Fibroblast of skin of abdomen (primary cell): Measurements from ENCODE around the gene NR6A1. TPM values are rescaled to one million over a fixed set of nuclear protein-coding genes. Genes with fewer than 3 reads are reported as not detected.
A peak's percentile ranks its signal among the peaks of the same experiment; 100 is the strongest.

Experiments
- DNase-seq: peaks from one replicate; pipeline ENCODE4 v3.0.0-alpha.2; 2013
- polyA plus RNA-seq, 2 experiments: library from polyadenylated mRNA; unstranded; fragments of 120-200 nt; gene quantifications; one replicate each; pipeline ENCODE4 v1.2.1, GENCODE V29; 2013; ENCODE audit not compliant: insufficient read length in 2 of 2

The NR6A1 gene
- polyA plus RNA-seq (2013, experiment 1 of 2; ENCODE audit: insufficient read length), result 0.24 TPM
- polyA plus RNA-seq (2013, experiment 2 of 2; ENCODE audit: insufficient read length), result 0.14 TPM

DNA sequence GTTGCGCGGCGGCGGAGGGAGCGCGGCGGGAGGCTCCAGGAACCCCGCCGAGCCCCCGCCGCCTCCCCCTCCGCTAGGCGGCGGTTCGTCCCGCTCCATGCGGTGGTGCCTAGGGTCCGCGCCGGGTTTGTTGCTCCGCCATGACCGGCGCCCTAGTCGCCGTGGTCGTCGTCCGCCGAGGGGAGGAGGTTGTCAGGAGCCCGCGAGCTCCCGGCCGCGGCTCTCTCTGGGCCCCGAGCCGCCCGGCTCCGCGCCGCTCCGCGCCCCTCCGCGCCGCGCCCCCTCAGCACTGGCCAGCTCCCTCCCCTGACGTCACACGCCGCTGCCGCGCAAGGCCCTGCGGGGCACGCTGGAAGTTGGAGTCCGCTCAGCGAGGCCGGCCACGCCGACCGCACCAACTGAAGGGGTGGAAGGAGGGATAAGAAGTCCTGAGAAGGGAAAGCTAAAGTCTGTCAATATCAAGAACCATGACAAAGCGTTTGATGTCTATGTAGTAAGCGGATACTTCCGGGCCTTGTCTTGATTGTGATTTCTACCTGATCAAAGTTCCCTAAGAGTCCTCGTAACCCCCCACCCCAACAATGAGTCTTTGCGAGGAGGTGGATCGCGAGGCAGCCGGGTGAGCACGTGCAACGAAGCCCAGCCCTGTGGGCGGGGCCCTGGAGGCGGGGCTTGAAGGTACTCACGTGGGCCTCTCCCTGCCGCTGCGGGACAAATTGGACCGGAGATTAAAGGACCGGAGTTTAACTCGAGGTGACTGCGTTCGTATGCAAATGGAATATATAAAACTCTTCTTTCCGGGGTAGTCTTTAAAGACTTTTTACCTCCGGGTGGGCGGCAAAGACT, at the start of gene NR6A1:
Gene NR6A1, minus strand, starts transcription at position 291 of the 846 bp plus-strand sequence.
- DNase-seq, result peak; percentile 96

DNA sequence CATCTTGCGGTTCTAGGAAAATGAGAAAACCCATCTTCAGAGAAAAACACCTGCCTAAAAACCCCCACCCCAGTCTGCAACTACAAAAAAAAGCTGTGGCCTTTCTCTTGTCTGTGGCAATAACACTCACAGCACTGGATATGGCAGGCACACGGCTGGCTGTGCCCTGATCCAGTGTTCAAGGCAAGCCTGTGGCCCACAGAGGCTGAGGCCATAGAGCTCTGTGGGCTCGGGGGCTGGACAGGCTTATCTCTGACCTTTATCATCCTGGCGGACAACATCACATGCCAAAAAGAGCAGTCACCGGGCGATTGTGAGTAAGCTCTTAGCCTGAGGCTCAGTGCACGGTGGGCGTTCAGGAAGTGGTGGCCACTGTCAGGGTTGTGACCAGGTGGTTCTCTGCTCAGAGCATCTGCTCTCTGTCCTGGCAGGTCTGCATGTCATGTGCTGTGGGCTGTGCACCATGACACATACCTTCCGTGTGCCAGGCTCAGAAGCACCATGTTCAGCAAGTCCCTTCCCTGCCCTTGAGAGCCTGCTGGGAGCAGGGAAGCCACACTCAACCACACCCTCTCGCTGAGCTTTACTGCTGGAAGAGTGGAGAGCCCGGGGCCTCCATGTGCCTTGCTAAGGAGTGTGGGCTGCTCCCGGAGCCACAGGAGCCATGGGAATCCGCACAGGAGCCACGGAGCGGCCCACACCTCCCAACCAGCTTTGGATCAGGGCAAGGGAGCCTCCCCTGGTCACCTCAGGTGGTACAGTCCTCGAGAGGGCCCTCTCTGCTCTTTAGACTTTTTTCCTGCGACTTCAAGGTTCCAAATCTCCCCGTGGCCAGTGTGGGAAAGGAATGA, 47.5 kb upstream of the NR6A1 start:
- DNase-seq, result no peak

DNA sequence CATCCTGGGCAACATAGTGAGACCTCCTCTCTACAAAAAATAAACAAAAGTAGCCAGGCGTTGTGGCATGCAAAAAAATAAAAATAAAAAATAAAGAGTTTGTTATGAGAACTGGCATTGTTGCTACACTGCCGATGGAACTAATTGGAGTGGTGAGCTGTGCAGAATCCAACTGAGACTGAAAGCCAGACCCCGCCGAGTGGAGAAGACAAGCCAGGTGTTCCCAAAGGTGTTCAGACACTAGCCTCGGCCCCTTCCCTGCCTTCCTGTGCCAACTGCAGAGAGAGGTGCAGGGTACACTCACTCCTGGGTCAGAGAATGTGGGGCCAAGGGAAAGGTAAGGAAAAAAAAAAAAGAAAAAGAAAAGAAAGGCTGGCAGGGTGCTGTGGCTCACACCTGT, 44.5 kb upstream of the NR6A1 start:
- no peak for DNase-seq

DNA sequence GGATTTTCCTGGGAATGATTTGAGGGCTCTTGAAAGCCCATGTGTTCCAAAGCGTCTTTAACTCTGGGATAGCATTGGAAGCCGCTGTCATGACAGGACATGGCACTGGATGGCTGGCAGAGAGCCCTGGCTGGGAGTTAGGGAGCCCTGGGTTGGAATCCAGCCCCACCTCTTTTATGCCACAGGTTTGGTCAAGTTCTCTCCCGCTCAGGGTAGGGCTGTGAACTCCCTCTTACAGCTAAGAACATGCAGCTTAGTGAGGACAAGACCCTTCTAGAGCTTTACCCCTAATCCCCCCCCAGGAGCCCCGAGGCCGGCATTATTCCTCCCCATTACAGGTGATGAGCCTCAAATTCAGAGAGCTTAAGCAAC, 43.0 kb upstream of the NR6A1 start:
- no peak for DNase-seq

DNA sequence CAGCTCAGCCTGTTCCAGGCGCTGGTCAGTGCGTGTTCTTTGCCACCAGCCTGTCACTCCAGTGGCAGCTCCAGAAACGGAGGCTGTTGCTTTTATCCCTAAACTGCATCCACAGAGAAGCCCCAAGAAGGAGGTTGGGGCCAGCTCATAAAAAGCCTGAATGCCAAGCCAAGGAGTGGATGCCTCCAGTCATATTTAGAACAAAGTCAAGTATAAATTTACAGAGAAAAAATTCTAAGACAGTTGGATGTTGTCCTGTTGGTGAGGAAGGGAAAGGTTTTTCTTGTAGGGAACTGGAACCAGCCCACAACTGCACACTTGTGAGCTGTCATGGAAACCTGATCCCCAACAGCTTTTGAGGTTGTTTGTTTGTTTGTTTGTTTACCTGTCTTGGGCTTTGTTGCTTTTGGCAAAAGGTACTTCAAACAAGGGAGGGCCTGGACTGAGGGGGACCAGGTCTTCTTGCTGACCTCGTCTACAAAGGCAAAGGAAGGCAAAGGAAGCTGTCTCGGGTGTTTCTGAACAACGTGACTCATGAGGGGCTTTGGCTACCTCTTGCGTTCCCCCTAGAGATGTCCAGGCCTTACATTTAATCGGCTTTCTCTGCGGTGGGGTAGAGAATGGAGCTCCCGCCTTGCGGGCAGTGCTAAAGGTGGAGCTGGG, 42.5 kb upstream of the NR6A1 start:
- DNase-seq, result no peak

DNA sequence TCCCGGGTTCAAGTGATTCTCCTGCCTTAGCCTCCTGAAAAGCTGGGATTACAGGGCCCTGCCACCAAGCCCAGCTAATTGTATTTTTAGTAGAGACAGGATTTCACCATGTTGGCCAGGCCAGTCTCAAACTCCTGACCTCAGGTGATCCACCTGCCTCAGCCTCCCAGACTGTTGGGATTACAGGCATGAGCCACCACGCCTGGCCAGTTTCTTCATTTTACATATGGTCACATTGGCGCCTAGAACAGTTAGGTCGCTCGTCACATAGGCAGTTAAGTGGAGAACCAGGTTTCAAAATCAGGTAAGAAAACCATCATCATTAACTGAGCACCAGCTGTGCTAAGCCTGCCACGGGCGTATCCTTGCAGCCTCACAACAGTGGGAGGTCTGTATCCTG, 41.9 kb upstream of the NR6A1 start:
- no peak for DNase-seq

DNA sequence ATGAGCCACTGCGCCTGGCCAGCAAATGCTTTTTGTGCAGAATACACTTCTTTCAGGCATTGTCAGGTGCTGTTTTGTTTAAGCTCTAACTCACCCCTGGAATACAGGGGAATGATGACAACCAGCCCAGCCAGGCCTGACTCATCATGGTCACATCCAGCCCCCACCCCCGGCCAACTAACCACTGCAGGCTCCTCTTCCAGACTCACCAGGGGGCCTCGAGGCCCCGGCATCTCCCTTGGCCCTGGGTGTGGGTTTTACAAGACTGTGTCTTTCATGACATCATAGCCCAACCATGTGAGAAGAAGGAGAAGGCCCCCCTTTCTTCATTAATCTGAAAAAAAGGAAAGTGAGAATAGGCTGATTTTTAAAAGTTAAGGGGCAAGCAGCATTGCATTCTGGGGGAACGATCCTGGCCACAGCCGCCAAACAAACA, 41.3 kb upstream of the NR6A1 start:
- peak; percentile 99 for DNase-seq

DNA sequence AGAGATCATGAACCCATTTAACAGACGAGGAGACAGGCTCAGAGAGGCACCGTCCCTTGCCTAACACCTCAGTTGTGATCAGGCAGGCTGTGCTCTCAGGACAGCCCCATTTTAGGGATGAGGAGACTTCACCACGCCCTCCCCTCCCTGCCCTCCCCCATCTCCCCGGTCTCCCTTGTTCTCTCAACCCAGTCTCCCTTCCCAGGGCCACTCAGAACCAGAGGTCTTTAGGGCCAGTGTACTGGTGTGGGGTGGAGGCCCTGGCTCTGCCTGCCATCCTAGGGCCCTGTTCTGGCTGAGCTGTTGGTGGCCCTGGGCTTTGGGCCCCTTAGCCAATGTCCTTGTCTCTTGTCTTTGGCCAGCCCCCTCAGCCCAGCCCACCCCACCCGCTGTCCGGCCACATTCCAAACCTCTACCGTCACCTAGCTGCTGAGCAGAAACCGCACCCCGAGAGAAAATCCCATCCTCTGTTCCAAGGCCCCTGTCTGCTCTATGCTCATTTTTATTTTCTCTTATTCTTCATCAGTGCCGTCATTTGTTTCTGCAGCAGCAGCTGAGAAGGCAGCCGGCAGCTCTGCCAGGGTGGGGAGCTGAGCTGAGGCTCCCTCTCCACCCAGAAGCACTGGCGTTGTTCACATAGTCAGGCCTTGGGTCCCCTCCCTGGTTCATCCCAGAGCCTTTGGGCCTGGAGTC, 39.7 kb upstream of the NR6A1 start:
- DNase-seq, result peak; percentile 88

DNA sequence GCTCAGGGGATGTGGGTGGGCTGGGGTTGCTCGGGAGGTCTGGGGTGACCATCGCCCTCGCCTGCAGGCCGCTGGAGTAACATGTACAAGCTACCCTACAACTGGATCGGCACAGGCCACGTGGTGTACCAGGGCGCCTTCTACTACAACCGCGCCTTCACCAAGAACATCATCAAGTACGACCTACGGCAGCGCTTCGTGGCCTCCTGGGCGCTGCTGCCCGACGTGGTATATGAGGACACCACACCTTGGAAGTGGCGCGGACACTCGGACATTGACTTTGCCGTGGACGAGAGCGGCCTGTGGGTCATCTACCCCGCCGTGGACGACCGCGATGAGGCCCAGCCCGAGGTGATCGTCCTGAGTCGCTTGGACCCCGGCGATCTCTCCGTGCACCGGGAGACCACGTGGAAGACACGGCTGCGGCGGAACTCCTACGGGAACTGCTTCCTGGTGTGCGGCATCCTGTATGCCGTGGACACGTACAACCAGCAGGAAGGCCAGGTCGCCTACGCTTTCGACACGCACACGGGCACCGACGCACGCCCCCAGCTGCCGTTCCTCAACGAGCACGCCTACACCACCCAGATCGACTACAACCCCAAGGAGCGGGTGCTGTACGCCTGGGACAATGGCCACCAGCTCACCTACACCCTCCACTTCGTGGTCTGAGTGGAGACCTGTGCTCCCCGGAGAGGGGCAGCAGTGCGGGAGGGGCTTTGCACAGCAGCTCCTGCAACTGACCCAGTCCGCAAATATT, 38.8 kb upstream of the NR6A1 start:
- DNase-seq, result no peak

DNA sequence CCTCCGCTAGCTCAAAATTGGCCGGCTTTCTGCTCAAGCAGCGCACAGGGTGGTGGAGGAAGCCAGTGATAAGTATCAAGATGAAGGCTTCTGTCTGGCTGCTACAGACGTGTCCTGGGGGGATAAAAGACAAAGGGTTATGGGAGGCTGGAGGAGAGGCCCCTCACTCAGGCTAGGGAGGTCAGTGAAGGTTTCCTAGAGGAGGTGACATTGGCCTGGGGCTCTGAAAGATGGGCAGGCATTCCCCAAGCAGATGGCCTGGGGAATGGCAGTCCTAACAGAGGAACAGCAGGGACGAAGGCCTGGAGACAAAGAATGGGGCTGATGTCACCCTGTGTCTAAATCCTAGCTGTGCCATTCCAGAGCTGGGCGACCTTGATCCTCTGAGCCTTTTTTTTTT, 38.1 kb upstream of the NR6A1 start:
- no peak for DNase-seq

DNA sequence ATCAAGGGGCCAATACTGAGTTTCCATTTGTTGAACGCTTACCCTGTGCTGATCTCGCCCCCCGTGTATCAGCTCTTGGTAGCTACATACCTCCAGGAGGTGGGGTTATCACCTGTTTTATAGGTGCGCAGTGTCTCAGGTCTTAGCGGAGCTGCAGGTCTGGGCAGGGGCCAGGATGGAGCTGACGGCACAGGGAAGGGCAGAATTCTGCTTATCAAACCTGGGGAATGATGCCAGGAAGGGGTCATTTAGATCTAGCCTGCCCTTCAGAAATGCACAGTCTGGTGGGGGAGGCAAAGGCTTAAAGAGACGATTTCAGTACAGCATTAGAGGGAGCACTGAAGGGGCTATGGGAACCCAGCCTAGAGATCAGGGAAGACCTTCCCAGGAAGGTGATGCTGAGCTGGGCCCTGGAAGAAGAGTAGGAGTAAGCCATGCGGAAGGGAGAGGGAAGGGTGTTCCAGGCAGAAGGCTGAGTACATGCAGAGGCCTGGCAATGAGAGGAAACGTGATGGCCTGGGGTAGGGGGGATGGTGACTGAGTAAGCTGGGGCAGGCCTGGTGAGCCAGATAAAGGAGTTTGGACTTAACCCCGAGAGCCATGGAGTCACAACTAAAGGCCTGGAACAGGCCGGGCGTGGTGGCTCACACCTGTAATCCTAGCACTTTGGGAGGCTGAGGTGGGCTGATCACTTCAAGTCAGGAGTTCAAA, 37.3 kb upstream of the NR6A1 start:
- no peak for DNase-seq

DNA sequence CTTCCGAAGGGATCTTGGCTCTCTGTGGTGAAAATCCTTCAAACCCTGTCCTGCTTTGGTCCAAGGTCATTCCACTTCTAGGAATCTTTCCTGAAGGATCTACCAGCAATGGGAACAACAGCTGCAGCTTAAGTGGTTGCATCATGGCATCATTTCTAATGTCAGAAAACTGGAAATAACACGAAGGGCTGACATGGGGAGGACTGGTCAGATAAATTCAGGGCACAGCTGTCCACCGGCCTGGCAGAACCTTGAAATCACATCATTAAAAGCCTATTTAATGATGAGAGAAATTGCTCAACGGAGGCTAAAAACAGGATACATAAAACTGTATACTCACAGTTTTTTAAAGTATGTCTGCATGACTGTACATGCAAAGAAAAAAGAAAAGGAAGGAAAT, 34.1 kb upstream of the NR6A1 start:
- DNase-seq, result no peak

DNA sequence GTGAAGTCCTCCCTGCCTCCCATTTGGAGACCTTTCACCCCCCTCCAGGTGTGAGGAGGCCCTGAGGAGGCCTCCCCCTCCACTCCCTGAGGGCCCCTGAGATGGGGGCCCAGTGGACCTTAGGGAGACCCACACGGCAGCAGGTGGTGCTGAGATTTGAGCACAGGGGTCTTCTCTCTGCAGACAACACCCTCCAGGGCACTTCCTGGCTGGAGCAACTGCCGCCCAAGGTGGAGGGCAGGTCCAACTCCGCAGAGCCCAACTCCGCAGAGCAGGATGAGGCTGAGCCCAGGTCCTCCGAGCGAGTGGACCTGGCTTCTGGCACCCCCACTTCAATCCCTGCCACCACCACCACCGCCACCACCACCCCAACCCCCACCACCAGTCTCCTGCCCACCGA, 32.8 kb upstream of the NR6A1 start:
- no peak for DNase-seq

DNA sequence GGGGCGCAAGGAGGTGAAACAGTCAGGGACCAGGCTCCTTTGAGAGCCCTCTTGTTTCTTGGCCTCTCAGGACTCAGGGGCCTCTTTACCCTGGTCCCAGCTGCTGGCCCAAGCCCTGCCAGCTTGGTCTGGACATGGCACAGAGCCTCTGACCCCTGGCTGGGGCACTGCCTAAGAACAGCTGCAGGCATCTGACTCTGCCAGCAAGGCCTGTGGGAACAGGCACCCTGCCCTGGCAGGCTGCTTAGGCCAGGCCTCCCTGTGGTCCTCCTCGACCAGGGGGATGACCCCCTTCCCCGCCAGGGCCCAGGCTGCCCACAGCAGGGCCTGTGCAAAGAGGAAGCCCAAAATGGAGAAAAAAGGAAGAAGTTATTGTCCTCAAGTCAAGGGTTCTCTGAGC, 31.3 kb upstream of the NR6A1 start:
- DNase-seq, result no peak

DNA sequence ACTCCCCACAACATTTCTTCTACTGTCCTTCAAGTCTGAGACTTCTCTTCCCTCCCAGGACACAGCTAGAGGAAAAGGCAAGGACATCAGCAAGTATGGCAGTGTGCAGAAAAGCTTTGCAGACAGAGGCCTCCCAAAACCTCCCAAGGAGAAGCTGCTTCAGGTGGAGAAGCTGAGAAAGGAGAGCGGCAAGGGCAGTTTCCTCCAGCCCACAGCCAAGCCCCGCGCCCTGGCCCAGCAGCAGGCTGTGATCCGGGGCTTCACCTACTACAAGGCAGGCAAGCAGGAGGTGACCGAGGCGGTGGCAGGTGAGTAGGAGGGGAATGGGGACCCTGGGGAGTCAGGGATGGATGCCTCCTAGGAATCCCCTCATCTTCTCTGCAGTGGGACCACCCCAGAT, 30.2 kb upstream of the NR6A1 start:
- DNase-seq, result no peak

DNA sequence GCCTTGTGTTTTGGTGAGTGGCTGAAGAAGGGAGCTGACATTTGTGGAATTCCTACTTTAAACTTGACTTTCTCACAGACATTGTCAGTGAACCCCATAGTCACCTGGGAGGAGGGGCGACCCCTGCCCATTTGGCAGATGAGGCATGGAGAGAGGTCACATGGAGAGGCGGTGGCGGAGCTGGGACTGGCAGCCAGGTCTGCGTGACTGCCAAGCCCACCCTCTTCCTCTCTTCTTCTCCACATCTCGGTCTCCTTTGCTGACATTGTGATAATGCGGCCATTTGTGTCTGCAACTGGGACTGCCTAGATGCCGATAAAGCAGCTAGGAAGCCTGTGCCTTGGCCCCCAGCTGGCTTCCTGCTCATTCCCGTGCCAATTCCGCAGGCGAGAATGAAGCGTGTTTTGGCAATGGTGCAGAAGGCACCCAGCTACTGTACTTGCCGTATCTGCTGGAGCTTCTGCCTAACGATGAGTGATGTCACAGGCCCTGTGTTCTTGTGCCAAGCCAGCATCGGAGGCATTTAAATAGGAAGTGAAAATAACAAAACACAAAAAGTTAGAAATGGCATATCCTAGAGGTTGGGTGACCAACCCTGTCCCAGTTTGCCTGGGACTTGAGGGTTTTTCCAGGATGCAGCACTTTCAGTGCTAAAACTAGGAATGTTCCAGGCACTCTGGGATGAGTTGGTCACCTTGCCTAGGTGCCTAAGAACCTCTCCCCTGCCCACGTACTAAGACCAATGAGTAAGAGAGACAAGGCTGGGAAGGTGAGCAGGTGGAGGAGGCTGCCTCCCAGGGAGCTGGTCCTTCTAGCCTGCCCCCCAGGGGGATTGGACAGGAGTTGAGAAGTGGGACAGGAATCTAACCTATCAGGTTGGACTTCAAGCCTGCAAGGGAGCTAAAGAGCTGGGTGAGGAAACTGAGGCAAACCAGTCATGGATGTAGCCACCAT, 29.5 kb upstream of the NR6A1 start:
- DNase-seq, result no peak

DNA sequence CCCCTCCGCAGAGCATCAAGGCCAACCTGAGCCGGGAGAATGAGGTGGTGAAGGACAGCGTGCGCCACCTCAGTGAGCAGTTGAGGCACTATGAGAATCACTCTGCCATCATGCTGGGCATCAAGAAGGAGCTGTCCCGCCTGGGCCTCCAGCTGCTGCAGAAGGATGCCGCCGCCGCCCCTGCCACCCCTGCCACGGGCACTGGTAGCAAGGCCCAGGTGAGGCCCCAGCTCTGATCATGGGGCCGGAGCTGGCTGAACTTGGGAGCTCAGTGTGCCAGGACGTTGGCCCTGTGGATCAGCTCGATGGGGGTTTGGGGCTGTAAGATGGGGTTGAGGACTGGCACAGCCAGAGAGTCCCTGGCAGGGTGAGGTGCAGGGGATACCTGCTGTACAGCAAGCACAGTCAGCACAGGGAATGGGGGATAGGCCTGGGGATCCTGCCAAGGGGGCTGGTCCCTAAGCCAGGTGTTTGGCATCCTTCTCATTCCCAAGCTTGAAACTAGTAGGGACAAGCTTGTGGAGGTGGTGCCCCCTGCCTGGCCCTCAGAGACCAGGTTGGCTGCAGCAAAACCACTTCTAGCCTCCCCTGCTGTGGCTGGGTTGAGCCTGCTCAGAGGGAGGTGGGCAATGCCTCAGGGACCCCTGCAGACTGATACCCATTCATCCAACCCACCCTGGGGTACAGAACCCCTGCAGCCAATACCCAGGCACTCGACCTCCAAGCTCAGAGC, 28.3 kb upstream of the NR6A1 start:
- no peak for DNase-seq

DNA sequence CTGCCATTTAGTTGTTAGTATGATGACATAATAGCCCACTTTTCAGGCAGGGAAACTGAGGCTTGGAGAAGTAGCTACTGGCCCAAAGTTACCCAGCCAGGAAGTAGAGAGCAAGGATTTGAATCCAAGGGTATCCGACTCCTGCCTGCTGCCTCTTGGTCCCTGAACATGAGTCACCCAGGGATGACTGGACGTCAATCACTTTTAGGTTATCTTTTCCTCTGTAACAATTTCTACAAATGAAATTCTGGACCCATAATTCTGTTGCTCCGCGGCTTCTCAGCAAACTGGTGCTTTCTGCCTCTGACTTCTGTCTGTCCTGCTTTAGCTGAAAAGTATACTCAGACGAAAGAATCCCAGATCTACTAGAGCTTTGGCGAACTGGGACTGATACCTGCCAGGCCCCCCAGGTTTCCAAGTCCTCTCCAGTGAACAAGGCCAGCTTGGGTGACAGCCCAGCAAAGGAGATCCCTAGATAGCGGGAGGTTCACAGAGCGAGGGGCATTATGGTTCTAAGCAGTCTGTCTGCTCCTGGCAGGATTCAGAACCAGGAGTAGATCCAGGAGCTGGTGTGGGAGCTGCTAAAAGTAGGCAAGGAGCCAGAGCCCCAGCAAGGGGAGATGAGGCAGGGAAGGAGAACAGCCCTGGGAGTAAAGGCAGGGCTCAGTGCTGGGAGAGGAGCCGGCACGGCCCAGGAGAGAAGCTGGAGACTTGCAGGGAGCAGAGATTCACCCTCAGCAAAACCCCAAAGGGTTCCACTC, 26.4 kb upstream of the NR6A1 start:
- DNase-seq, result peak; percentile 12
